RWPE2 (cell line): ENCODE measurements around the gene CORO2B.
A peak's percentile ranks its signal among the peaks of the same experiment; 100 is the strongest.

ENCODE experiments used
- ATAC-seq: fragments of 200-7000 bp; cut with Tn5 transposase; 3 replicates; pipeline ENCODE4 v1.9.1; 2021; ENCODE audit warnings: low read depth
- DNase-seq: peaks from one replicate; pipeline ENCODE4 v3.0.0-alpha.2; 2020; ENCODE audit warnings: low spot score
- H3K27ac ChIP-seq: fragments of 450-650 bp; 2 replicates; pipeline ENCODE4 v1.5.1; 2017; ENCODE audit warnings: mild to moderate bottlenecking; ENCODE audit not compliant: poor library complexity, severe bottlenecking
- H3K27me3 ChIP-seq: fragments of 250-450 bp; sonication (Bioruptor Pico); 2 replicates; pipeline ENCODE4 v1.5.1; 2021; ENCODE audit warnings: mild to moderate bottlenecking, moderate library complexity; ENCODE audit not compliant: insufficient read depth, poor library complexity, severe bottlenecking
- H3K36me3 ChIP-seq: fragments of 250-450 bp; sonication (Bioruptor Pico); 2 replicates; pipeline ENCODE4 v1.5.1; 2020; ENCODE audit warnings: low read depth, mild to moderate bottlenecking, moderate library complexity
- H3K4me1 ChIP-seq: fragments of 250-450 bp; sonication (Bioruptor Pico); 2 replicates; pipeline ENCODE4 v1.5.1; 2021; ENCODE audit warnings: mild to moderate bottlenecking, moderate library complexity; ENCODE audit not compliant: insufficient read depth, poor library complexity, severe bottlenecking
- H3K4me3 ChIP-seq: fragments of 250-450 bp; sonication (Bioruptor Pico); 2 replicates; pipeline ENCODE4 v1.5.1; 2021; ENCODE audit warnings: mild to moderate bottlenecking, moderate library complexity; ENCODE audit not compliant: severe bottlenecking
- H3K9me3 ChIP-seq: fragments of 250-450 bp; sonication (Bioruptor Pico); 2 replicates; pipeline ENCODE4 v1.5.1; 2021; ENCODE audit warnings: mild to moderate bottlenecking, moderate library complexity; ENCODE audit not compliant: severe bottlenecking
- CTCF ChIP-seq: fragments of 450-650 bp; IDR thresholded peaks from one replicate; pipeline ENCODE4 v1.5.1; 2017; ENCODE audit warnings: mild to moderate bottlenecking, moderate library complexity; ENCODE audit not compliant: poor library complexity, severe bottlenecking

CORO2B gene

GRCh38 chr15:68598171-68599152 lies 19.7 kb downstream of the CORO2B start:
- no peaks in the 10 kb centered on the region for H3K27me3 ChIP-seq
- H3K4me1 ChIP-seq = no peaks in the 10 kb centered on the region

GRCh38 chr15:68599153-68599545 lies 20.4 kb downstream of the CORO2B start:
- DNase-seq = peak; percentile 28
- Histone ChIP-seq H3K36me3 (no peaks in the 10 kb centered on the region), H3K27ac (no peak overlapping the region), H3K4me3 (no peak overlapping the region), H3K4me1 (no peaks in the 10 kb centered on the region), H3K27me3 (no peaks in the 10 kb centered on the region), H3K9me3 (no peaks in the 10 kb centered on the region)
- no peak for TF ChIP-seq CTCF
- no peak for ATAC-seq

More at GRCh38 chr15:68598171-68599152, 19.7 kb downstream of the CORO2B start:
- no peak for TF ChIP-seq CTCF
- no peaks in the 10 kb centered on the region for H3K36me3 ChIP-seq
- DNase-seq = peak; percentile 58
- no peak overlapping the region for H3K4me3 ChIP-seq
- no peaks in the 10 kb centered on the region for H3K9me3 ChIP-seq
- no peak overlapping the region for H3K27ac ChIP-seq
- no peak for ATAC-seq

DNA sequence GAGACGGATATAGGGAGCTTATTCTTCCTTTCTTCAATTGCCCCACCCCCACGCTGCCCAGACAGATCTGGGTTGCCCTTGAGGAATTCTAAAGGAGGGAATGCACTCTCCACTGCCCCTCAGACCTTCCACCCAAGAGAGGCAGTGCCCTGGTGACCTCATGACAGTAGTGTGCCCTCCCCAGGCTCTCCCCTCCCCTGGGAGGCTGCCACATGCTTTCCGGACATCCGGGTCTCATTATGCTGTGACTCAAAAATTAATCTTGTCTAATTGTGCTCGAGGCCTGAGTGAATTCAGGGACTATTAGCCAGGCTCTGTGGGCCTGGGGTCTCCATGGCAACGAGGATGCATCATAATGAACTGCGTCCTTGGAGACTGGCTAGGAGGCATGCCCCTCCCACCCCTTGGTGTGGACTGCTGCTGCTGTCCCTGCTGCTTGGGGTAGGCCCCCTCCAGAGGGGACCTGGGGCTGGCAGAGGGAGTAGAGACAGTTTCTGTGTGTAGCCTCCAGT lies 20.8 kb downstream of the CORO2B start:
- no peaks in the 10 kb centered on the region for H3K9me3 ChIP-seq
- no peak overlapping the region for H3K4me3 ChIP-seq
- no peaks in the 10 kb centered on the region for H3K27me3 ChIP-seq
- no peaks in the 10 kb centered on the region for H3K36me3 ChIP-seq
- DNase-seq (peak; percentile 55), ATAC-seq (no peak; the same call in 2 of the 3 replicates)
- no peak for TF ChIP-seq CTCF
- no peaks in the 10 kb centered on the region for H3K4me1 ChIP-seq
- H3K27ac ChIP-seq = no peak overlapping the region

GRCh38 chr15:68601206-68602197 lies 22.7 kb downstream of the CORO2B start:
- Histone ChIP-seq H3K36me3 (no peaks in the 10 kb centered on the region), H3K27ac (no peak overlapping the region), H3K9me3 (no peaks in the 10 kb centered on the region), H3K4me3 (no peak overlapping the region), H3K27me3 (no peaks in the 10 kb centered on the region), H3K4me1 (peaks cover 8% of the 10 kb centered on the region)
- ATAC-seq = no peak
- peak; percentile 55 for DNase-seq
- no peak for TF ChIP-seq CTCF
